ENCODE measurements around the gene ATG2B. TPM values are rescaled to one million over a fixed set of nuclear protein-coding genes. Genes with fewer than 3 reads are reported as not detected.

The ATG2B gene
- total RNA-seq, 2 experiments from 2014 or later, result 14.7 to 15.4 TPM

DNA sequence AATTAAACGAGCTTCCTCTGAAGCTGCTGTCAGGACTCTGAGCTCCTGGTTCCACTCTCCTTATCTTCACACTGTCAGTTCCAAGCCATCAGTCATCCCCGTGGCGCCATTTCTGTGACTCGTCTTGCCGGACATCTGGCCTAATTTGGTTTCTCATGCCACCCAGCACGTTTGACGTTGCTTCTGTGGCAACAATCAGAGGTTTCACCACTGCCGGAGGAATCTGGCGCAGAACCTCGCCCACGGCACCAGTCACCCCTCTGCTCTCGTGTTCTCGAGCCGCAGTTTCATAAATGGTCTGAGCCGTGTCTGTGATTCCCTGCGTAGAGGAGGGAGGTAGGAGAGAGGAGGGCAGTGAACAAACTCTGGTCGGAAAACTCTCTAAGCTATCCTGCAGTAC lies 77.5 kb downstream of the ATG2B start:
- H3K36me3 Mint-ChIP-seq, result peaks cover 5% of the 10 kb centered on the region
- ATAC-seq (no peak), DNase-seq (no peak)
- H3K4me1 Mint-ChIP-seq, result no peaks in the 10 kb centered on the region
- CTCF ChIA-PET, result interaction anchor here (1.1 kb wide), 1 partner anchor 12 kb away, joined by 5 read pairs; no protein-coding TSS in a partner anchor
- H3K27ac Mint-ChIP-seq, result no peak overlapping the region
- no peak overlapping the region for H3K4me3 Mint-ChIP-seq
- H3K9me3 Mint-ChIP-seq (ENCODE audit: low read depth), result no peaks in the 10 kb centered on the region
- no peaks in the 10 kb centered on the region for H3K27me3 Mint-ChIP-seq

DNA sequence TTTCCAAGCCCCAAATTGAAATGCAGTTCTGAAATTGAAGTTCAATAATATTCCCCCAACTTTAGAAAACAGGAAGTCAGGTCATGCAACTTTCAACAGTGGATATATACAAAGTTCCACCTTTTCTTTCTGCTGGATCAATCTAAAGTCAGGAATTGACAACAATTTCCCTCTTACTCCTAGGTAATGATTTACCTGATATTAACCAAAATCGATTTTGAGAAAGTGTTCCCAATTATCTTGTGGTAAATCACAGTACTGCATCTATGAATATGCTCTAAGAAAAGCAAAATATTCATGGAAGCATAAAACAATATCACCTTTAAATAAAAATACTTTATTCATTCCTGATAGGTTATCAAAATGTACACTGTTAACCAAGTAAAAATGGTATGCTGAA lies 78.7 kb downstream of the ATG2B start:
- Mint-ChIP-seq H3K4me1 (no peaks in the 10 kb centered on the region), H3K36me3 (peaks cover 3% of the 10 kb centered on the region), H3K27me3 (no peaks in the 10 kb centered on the region), H3K9me3 (ENCODE audit: low read depth) (no peaks in the 10 kb centered on the region), H3K27ac (no peak overlapping the region), H3K4me3 (no peak overlapping the region)
- ATAC-seq (no peak), DNase-seq (no peak)
- CTCF ChIA-PET, result no interaction called here

- CTCF ChIA-PET, result no interaction called here
- Mint-ChIP-seq H3K4me1 (no peaks in the 10 kb centered on the region), H3K27ac (no peak overlapping the region), H3K4me3 (no peak overlapping the region), H3K27me3 (no peaks in the 10 kb centered on the region), H3K36me3 (peaks cover 4% of the 10 kb centered on the region), H3K9me3 (ENCODE audit: low read depth) (no peaks in the 10 kb centered on the region)
- ATAC-seq, result no peak
- DNase-seq, result no peak
These were observed 79.1 kb downstream of the ATG2B start for GRCh38 chr14:96284008-96284407.

DNA sequence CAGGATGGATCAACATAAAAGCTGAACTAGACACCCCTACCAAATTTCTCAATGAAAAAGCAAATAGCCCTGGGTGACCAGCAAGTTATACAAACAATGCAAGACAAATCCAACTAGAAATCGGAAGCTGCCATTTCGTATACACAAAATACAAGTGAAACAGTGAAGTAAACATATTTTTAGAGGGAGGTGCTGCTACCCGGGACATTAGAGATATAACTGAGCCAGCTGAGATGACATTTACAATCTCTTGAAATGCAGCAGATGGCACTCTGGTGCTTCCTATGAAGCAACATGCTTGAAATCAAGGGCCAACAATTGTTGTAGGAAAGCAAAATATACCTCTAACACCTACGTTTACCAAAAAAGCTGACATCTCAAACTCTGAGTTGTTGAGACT lies 81.7 kb downstream of the ATG2B start:
- H3K36me3 Mint-ChIP-seq, result peaks cover 4% of the 10 kb centered on the region
- no peaks in the 10 kb centered on the region for H3K27me3 Mint-ChIP-seq
- CTCF ChIA-PET, result interaction anchor here (1.5 kb wide), 1 partner anchor 16 kb away, joined by 3 read pairs; no protein-coding TSS in a partner anchor
- H3K9me3 Mint-ChIP-seq (ENCODE audit: low read depth), result peaks cover 5% of the 10 kb centered on the region
- H3K27ac Mint-ChIP-seq, result no peak overlapping the region
- no peak overlapping the region for H3K4me3 Mint-ChIP-seq
- DNase-seq, result no peak
- no peaks in the 10 kb centered on the region for H3K4me1 Mint-ChIP-seq
- no peak for ATAC-seq

- CTCF ChIA-PET, result no interaction called here
- H3K36me3 Mint-ChIP-seq, result peaks cover 2% of the 10 kb centered on the region
- H3K4me3 Mint-ChIP-seq, result no peak overlapping the region
- H3K4me1 Mint-ChIP-seq, result no peaks in the 10 kb centered on the region
- peaks cover 3% of the 10 kb centered on the region for H3K27me3 Mint-ChIP-seq
- peaks cover 5% of the 10 kb centered on the region for H3K9me3 Mint-ChIP-seq (ENCODE audit: low read depth)
- DNase-seq, result no peak
- ATAC-seq, result no peak
- H3K27ac Mint-ChIP-seq, result no peak overlapping the region
These were observed 83.0 kb downstream of the ATG2B start for GRCh38 chr14:96280104-96280503.

DNA sequence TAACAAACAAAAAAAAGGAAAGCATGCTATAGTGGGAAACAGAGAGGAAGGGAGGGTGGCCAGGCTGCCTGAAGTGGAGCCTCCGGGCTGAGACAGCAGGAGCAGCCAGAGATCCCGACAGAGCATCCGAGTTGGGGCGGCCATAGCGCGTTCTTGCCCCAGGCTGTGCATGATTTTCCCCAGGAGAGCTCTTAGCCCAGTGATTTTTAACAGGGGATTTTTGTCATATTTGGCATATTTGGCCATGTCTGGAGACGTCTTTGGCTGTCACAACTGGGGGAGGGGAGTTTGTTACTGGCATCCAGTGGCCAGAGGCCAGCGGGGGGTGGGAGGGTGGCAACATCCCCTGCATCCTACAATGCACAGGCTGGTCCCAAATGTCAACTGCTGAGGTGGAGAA lies 83.6 kb downstream of the ATG2B start:
- Mint-ChIP-seq H3K4me3 (no peak overlapping the region), H3K9me3 (ENCODE audit: low read depth) (peaks cover 5% of the 10 kb centered on the region), H3K36me3 (peaks cover 2% of the 10 kb centered on the region), H3K27me3 (peaks cover 6% of the 10 kb centered on the region), H3K4me1 (no peaks in the 10 kb centered on the region), H3K27ac (no peak overlapping the region)
- CTCF ChIA-PET, result interaction anchor here (1.1 kb wide), 1 partner anchor 179 kb away, joined by 3 read pairs; no protein-coding TSS in a partner anchor
- ATAC-seq (no peak), DNase-seq (no peak)

DNA sequence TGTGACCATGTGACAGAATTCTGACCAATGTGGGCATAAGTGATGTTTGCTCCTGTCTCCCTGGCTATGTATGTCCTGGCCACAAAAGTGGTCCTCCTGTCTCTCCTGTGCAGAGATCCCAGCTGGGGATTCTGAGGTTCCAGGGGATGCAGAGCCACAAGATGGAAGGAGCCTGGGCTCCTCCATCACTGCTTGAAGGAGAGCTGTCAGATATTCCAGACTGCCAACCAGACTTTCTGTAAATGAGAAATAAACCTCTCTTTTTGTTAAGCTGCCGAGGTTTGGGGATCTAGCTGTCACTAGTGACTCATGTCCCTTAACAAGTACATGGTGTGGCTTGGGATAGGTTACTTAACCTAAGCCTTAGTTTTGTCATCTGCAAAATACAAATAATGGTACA lies 85.3 kb downstream of the ATG2B start:
- ATAC-seq, result no peak
- Mint-ChIP-seq H3K4me3 (no peak overlapping the region), H3K4me1 (no peaks in the 10 kb centered on the region), H3K27ac (no peak overlapping the region), H3K36me3 (peaks cover 2% of the 10 kb centered on the region), H3K9me3 (ENCODE audit: low read depth) (peaks cover 5% of the 10 kb centered on the region), H3K27me3 (peaks cover 6% of the 10 kb centered on the region)
- peak; percentile 19 for DNase-seq
- CTCF ChIA-PET, result no interaction called here

- CTCF ChIA-PET, result interaction anchor here (0.8 to 1.7 kb wide), 8 partner anchors 16 to 277 kb away, joined by 3 to 4 read pairs (median 3); no protein-coding TSS in a partner anchor
- Mint-ChIP-seq H3K36me3 (peaks cover 2% of the 10 kb centered on the region), H3K27ac (no peak overlapping the region), H3K4me3 (no peak overlapping the region), H3K4me1 (no peaks in the 10 kb centered on the region), H3K9me3 (ENCODE audit: low read depth) (peaks cover 8% of the 10 kb centered on the region), H3K27me3 (peaks cover 6% of the 10 kb centered on the region)
- no peak for ATAC-seq
- DNase-seq, result peak; percentile 61
These were observed 87.7 kb downstream of the ATG2B start for GRCh38 chr14:96275177-96276112.

DNA sequence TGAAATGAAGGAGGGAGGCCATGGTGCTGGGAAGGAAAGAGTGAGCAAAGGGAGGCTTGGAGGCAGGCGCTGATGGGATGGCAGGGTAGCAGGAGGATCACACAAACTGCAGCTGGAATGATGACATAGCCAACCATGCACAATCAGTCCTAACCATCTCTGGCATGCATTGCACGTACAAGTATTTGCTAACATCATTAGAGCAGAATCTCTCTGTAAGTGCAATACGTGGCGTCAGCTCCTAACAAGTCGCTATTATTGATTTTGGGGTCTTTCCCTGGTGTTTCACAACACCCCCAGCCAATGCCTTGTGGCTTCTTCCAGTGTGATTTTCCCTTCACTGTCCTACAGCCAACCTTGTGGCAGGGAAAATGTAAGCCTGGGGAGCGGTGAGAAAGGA lies 88.6 kb downstream of the ATG2B start:
- no peaks in the 10 kb centered on the region for H3K4me1 Mint-ChIP-seq
- ATAC-seq, result no peak
- H3K36me3 Mint-ChIP-seq, result peaks cover 2% of the 10 kb centered on the region
- no peak overlapping the region for H3K27ac Mint-ChIP-seq
- H3K27me3 Mint-ChIP-seq, result peaks cover 6% of the 10 kb centered on the region
- H3K9me3 Mint-ChIP-seq (ENCODE audit: low read depth), result peaks cover 8% of the 10 kb centered on the region
- no peak overlapping the region for H3K4me3 Mint-ChIP-seq
- CTCF ChIA-PET, result interaction anchor here (0.6 to 1.8 kb wide), 5 partner anchors 12 to 176 kb away, joined by 3 to 5 read pairs (median 4); no protein-coding TSS in a partner anchor
- no peak for DNase-seq

DNA sequence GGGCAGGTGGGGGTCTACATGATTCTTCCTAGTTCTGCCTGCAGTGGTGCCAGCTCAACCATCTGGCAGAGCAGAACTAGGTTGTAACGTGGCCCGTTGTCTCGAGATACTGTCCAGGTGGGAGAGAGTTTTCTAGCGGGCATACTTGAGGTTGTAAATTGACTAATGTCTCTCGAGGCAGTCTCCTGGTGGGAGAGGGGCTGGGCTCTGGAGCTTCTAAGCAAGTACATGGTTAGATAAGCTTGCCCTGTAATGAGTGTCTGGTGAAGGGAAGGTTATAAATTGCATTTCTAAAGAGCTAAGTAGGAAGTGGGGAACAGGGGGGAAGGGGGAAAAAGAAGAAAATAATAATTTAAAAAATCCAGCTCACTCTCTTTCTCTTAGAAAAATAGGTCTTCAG lies 89.0 kb downstream of the ATG2B start:
- H3K27ac Mint-ChIP-seq, result no peak overlapping the region
- CTCF ChIA-PET, result interaction anchor here (0.6 to 1.8 kb wide), 2 partner anchors 12 to 124 kb away, joined by 3 to 5 read pairs; no protein-coding TSS in a partner anchor

GRCh38 chr14:96273629-96274028 lies 89.5 kb downstream of the ATG2B start:
- no peaks in the 10 kb centered on the region for H3K4me1 Mint-ChIP-seq
- no peaks in the 10 kb centered on the region for H3K36me3 Mint-ChIP-seq
- H3K27me3 Mint-ChIP-seq, result peaks cover 6% of the 10 kb centered on the region
- CTCF ChIA-PET, result interaction anchor here (1.8 kb wide), 1 partner anchor 13 kb away, joined by 5 read pairs; no protein-coding TSS in a partner anchor
- H3K27ac Mint-ChIP-seq, result no peak overlapping the region
- ATAC-seq (no peak), DNase-seq (no peak)
- H3K9me3 Mint-ChIP-seq (ENCODE audit: low read depth), result peaks cover 8% of the 10 kb centered on the region
- H3K4me3 Mint-ChIP-seq, result no peak overlapping the region

More for the DNA sequence above, 89.0 kb downstream of the ATG2B start:
- H3K36me3 Mint-ChIP-seq, result no peaks in the 10 kb centered on the region
- H3K4me1 Mint-ChIP-seq, result no peaks in the 10 kb centered on the region
- no peak overlapping the region for H3K4me3 Mint-ChIP-seq
- ATAC-seq, result no peak
- peak; percentile 34 for DNase-seq
- H3K9me3 Mint-ChIP-seq (ENCODE audit: low read depth), result peaks cover 8% of the 10 kb centered on the region
- peaks cover 6% of the 10 kb centered on the region for H3K27me3 Mint-ChIP-seq

DNA sequence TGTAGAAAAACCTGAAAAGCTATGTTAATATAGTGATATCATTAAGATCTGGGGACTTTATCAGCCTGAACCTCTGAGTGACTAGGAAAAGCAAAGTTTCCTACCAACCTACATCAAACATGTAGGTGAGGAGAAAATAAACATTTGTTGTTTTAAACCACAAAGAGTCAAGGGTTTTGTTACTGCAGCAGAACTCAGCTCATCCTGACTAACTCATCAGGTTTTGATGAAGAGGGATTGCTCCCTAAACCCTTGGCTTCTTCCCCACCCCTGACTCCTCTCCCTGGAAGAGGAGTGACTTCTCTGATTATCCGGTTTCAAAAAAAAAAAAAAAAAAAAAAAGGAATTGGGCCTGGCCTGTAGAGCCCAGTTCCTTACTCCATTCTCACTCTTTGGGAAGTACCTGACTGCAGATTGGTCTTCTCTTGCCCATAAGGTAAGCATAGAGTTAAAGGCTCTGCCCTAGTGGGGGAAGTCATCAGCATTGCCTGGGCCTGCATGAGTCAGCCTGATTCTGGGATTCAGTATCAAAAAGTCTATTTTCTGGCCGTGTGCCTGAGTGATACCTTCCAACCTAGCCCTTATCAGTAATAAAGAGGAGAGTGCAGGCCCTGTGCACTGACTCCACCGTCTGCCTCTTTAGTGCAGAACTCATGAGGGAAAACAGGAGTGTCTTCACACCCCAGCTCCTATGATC lies 90.2 kb downstream of the ATG2B start:
- H3K27me3 Mint-ChIP-seq, result peaks cover 6% of the 10 kb centered on the region
- no peak overlapping the region for H3K27ac Mint-ChIP-seq
- no peak overlapping the region for H3K4me3 Mint-ChIP-seq
- ATAC-seq, result no peak
- CTCF ChIA-PET, result interaction anchor here (1.0 to 1.8 kb wide), 2 partner anchors 11 to 13 kb away, joined by 4 to 5 read pairs; no protein-coding TSS in a partner anchor
- DNase-seq, result no peak
- no peaks in the 10 kb centered on the region for H3K4me1 Mint-ChIP-seq
- H3K9me3 Mint-ChIP-seq (ENCODE audit: low read depth), result peaks cover 8% of the 10 kb centered on the region
- H3K36me3 Mint-ChIP-seq, result no peaks in the 10 kb centered on the region

GRCh38 chr14:96271421-96271762 lies 91.7 kb downstream of the ATG2B start:
- Mint-ChIP-seq H3K4me1 (no peaks in the 10 kb centered on the region), H3K27me3 (peaks cover 6% of the 10 kb centered on the region), H3K27ac (no peak overlapping the region), H3K4me3 (no peak overlapping the region), H3K36me3 (no peaks in the 10 kb centered on the region), H3K9me3 (ENCODE audit: low read depth) (peaks cover 3% of the 10 kb centered on the region)
- no peak for ATAC-seq
- DNase-seq, result no peak
- CTCF ChIA-PET, result no interaction called here
